ENCODE results near the gene ANKRD11.

DNA sequence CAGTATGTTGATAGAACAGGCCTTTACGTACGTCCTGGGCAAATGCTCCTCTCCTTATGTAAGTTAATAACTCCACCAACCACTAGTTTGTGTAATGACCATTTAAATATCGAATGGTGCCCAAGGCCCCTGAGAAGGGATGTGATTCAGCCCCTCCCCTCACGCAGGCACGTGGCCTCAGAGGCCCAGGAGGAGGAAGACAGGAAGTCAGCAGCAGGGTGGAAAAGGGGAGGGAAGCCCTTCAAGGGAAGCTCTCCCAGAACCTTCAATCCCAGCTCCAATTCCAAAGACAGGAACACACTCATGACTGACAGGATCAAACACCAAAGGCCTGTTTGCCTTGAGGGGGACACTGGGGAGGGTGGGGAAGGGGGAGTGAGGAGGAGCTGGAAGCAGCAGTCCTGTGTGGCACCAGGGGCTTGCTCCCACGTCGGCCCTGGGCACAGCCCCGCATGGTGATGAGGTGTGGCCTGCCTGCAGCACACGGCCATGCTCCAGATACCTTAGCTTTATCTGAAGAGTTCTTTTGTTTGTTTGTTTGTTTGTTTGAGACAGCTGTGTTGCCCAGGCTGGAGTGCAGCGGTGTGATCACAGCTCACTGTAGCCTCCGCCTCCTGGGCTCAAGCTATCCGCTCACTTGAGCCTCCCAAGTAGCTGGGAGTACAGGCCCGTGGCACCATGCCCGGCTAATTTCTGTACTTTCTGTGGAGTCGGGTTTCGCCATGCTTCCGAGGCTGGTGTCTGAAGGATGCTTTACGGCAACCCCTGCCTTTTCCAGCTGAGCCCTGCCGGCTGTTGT lies 167.8 kb downstream of the ANKRD11 start:
- TF ChIP-seq, protein P1, sequence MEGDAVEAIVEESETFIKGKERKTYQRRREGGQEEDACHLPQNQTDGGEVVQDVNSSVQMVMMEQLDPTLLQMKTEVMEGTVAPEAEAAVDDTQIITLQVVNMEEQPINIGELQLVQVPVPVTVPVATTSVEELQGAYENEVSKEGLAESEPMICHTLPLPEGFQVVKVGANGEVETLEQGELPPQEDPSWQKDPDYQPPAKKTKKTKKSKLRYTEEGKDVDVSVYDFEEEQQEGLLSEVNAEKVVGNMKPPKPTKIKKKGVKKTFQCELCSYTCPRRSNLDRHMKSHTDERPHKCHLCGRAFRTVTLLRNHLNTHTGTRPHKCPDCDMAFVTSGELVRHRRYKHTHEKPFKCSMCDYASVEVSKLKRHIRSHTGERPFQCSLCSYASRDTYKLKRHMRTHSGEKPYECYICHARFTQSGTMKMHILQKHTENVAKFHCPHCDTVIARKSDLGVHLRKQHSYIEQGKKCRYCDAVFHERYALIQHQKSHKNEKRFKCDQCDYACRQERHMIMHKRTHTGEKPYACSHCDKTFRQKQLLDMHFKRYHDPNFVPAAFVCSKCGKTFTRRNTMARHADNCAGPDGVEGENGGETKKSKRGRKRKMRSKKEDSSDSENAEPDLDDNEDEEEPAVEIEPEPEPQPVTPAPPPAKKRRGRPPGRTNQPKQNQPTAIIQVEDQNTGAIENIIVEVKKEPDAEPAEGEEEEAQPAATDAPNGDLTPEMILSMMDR (optimal IDR thresholded peaks at IDR 0.05 in 1 of 3, IDR thresholded peaks at IDR 0.05 in 1 of 3, conservative IDR thresholded peaks at IDR 0.05 in 1 of 3; ENCODE audit: extremely low read depth in 1 of 3, insufficient read depth in 2 of 3, low read length in 3 of 3) = no peak
- no peak for TF ChIP-seq EZH2 (IDR thresholded peaks at IDR 0.05; ENCODE audit: low read length)
